Aorta (tissue), 5 donors: ENCODE results near the gene DGKE. TPM values are rescaled to one million over a fixed set of nuclear protein-coding genes. Genes with fewer than 3 reads are reported as not detected.

Experiments used
- ATAC-seq: fragments of 200-7000 bp; cut with Tn5 transposase; one replicate; pipeline ENCODE4 v1.9.1; 2022; ENCODE audit warnings: moderate library complexity; ENCODE audit not compliant: low FRiP score
- DNase-seq, 2 donors: peaks; one replicate each; pipeline ENCODE4 v3.0.0-alpha.2; 2020
- H3K27ac ChIP-seq, 2 donors: one replicate each; pipeline ENCODE4 v1.5.1; 2013; ENCODE audit warnings: low read length in 2 of 2, mild to moderate bottlenecking in 2 of 2, moderate library complexity in 2 of 2, control low read depth in 1 of 2, inconsistent platforms in 1 of 2, low read depth in 1 of 2
- H3K27me3 ChIP-seq, 2 donors: one replicate each; pipeline ENCODE4 v1.6.1; 2013; ENCODE audit warnings: control low read depth in 1 of 2, low read length in 1 of 2, mild to moderate bottlenecking in 1 of 2, moderate library complexity in 1 of 2; ENCODE audit not compliant: insufficient read depth in 2 of 2, control insufficient read depth in 1 of 2
- H3K36me3 ChIP-seq, 2 donors: one replicate each; pipeline ENCODE4 v1.6.1; 2013; ENCODE audit warnings: control low read depth in 1 of 2, low read length in 1 of 2, mild to moderate bottlenecking in 1 of 2; ENCODE audit not compliant: insufficient read depth in 2 of 2, control insufficient read depth in 1 of 2
- H3K4me1 ChIP-seq, 2 donors: one replicate each; pipeline ENCODE4 v1.6.1; 2013; ENCODE audit warnings: low read length in 2 of 2, control low read depth in 1 of 2, mild to moderate bottlenecking in 1 of 2, moderate library complexity in 1 of 2; ENCODE audit not compliant: insufficient read depth in 2 of 2, control insufficient read depth in 1 of 2
- H3K4me3 ChIP-seq, 2 donors: one replicate each; pipeline ENCODE4 v1.5.1; 2013; ENCODE audit warnings: low read length in 2 of 2, control low read depth in 1 of 2, mild to moderate bottlenecking in 1 of 2
- H3K9me3 ChIP-seq: one replicate; pipeline ENCODE4 v1.6.1; 2013; ENCODE audit warnings: mild to moderate bottlenecking, low read length; ENCODE audit not compliant: control insufficient read depth
- WGBS, 2 donors: extraction: QIAGEN DNeasy Blood & Tissue Kit; methylation state at CpG; one replicate each; pipeline ENCODE4 v1.1.7; 2013; 5-methylcytosine and 5-hydroxymethylcytosine counted together
- intact Hi-C, 2 donors: fragments of 100-400 bp; cut with DNase I; formaldehyde crosslinking; loops; one replicate each; pipeline versions ENCODE4 v1.14.2 to v1.15.0; 2022
- polyA plus RNA-seq, 2 donors: library from polyadenylated mRNA; stranded (reverse); fragments of 200-250 nt; gene quantifications; one replicate each; pipeline ENCODE4 v1.2.3, GENCODE V29; 2013
- total RNA-seq, 2 donors: library from RNA; stranded (reverse); fragmentation: NEBNext Ultra II Directional; extraction: Animal tissue kit (Norgen Biotek cat#: 25700); gene quantifications; one replicate each; pipeline ENCODE4 v1.2.1, GENCODE V29; 2021
- donor health status: healthy with polysubstance abuse.
- donor health status: Bipolar disorder and iron deficiency.
- donor health status: DM: no; HTN: no; CAD: no.
- donor health status: DM: no; HTN: no; CAD: no.
- donor health status: DM: yes; HTN: yes; CAD: no.

Gene DGKE
- total and polyA plus RNA-seq, 4 donors = 0.88 to 17.1 (median 6.7) TPM

- DNase-seq = no peak
- no peaks in the 10 kb centered on the region for H3K4me1 ChIP-seq
- no peaks in the 10 kb centered on the region for H3K27me3 ChIP-seq
- no peak overlapping the region for H3K27ac ChIP-seq
- no peaks in the 10 kb centered on the region for H3K36me3 ChIP-seq
- 80 to 91% methylated on average over 1 of the region's 1 CpG for WGBS, 2 donors
- no peaks in the 10 kb centered on the region for H3K9me3 ChIP-seq
- ATAC-seq = no peak
- intact Hi-C loops = no loop called here
- no peak overlapping the region for H3K4me3 ChIP-seq
Observed at GRCh38 chr17:56809820-56810179, 24.2 kb upstream of the DGKE start.

DNA sequence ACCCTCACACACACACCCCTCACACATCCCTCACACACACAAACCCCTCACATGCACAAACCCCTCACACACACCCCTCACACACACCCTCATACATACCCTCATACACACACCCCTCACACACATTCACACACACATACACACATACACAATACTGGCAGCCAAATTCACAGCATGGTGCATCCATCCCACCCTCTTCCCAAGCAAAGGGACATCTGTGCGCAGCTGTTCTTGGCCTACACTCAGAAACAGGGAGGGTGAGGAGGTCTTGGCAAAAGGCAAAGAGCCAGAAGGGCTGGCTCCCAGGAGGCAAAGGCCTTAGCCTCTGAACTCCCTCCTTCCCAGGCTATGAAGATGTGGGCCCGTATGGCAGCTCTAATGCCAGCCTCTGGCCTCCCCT is 23.6 kb upstream of the DGKE start:
- no peak for DNase-seq
- no peak overlapping the region for H3K4me3 ChIP-seq
- WGBS, 2 donors = 68 to 85% methylated on average over 2 of the region's 2 CpGs
- no peaks in the 10 kb centered on the region for H3K9me3 ChIP-seq
- H3K27me3 ChIP-seq = no peaks in the 10 kb centered on the region
- intact Hi-C loops = no loop called here
- no peaks in the 10 kb centered on the region for H3K4me1 ChIP-seq
- ATAC-seq = no peak
- H3K36me3 ChIP-seq = no peaks in the 10 kb centered on the region
- H3K27ac ChIP-seq = no peak overlapping the region

DNA sequence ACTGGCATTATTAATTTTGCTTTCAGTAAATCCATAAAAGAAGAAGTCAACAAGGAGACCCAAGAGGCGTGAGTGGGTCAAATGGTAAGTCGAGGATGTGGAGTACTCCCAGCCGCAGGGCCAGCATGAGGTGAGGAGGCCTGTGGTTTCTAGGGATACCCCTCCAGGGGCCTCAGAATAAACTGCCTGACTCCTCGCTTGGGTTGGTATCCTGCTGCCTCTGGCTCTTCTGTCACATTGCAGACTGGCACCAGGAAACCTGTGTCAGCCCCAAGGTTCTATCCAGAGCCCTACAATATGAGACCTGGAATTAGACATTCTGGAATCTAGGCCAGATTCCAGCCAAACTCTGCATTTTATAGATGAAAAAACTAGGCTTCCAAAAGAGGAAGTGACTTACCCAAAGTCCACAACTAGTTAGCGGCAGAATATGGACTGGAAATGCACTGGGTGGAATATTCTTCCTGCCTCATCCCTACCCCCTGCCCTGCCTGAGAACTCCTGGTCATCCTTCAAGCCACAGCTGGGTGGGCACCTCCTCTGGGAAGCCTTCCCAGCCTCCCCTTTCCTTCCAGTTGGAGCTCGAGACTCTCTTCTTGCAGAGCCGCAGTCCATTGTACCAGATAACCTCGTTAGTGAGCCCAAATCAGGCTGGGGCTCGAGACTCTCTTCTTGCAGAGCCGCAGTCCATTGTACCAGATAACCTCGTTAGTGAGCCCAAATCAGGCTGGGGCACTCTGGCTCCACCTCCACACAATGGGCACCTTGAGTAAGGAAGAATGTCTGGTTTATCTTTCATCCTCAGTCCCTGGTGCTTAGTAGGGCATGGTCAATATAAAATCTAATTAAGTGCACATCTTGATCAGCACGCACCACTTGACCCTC is 22.8 kb upstream of the DGKE start:
- Histone ChIP-seq H3K27ac (no peak overlapping the region), H3K4me3 (no peak overlapping the region), H3K27me3 (no peaks in the 10 kb centered on the region), H3K36me3 (peaks cover 0 to 2% of the 10 kb centered on the region in 2 donors), H3K4me1 (no peaks in the 10 kb centered on the region), H3K9me3 (no peaks in the 10 kb centered on the region)
- 92 to 94% methylated on average over 12 of the region's 12 CpGs for WGBS, 2 donors
- no peak for ATAC-seq
- intact Hi-C loops = no loop called here
- DNase-seq = no peak

GRCh38 chr17:56812901-56813388 is 21.0 kb upstream of the DGKE start:
- Histone ChIP-seq H3K27me3 (no peaks in the 10 kb centered on the region), H3K4me1 (no peaks in the 10 kb centered on the region), H3K36me3 (peaks cover 0 to 2% of the 10 kb centered on the region in 2 donors), H3K9me3 (no peaks in the 10 kb centered on the region), H3K4me3 (no peak overlapping the region), H3K27ac (no peak overlapping the region)
- intact Hi-C loops = no loop called here
- ATAC-seq (no peak), DNase-seq (no peak)
- WGBS, 2 donors = 58 to 65% methylated on average over 7 of the region's 7 CpGs

GRCh38 chr17:56815711-56816110 is 18.2 kb upstream of the DGKE start:
- ATAC-seq (no peak), DNase-seq (no peak)
- WGBS, 2 donors = 87 to 88% methylated on average over 6 of the region's 6 CpGs
- H3K4me1 ChIP-seq = no peaks in the 10 kb centered on the region
- H3K27ac ChIP-seq = no peak overlapping the region
- H3K36me3 ChIP-seq = peaks cover 0 to 2% of the 10 kb centered on the region in 2 donors
- no peaks in the 10 kb centered on the region for H3K9me3 ChIP-seq
- H3K27me3 ChIP-seq = no peaks in the 10 kb centered on the region
- no peak overlapping the region for H3K4me3 ChIP-seq
- intact Hi-C loops = no loop called here

- Histone ChIP-seq H3K4me3 (no peak overlapping the region), H3K9me3 (no peaks in the 10 kb centered on the region), H3K4me1 (no peaks in the 10 kb centered on the region), H3K27ac (no peak overlapping the region), H3K27me3 (no peaks in the 10 kb centered on the region), H3K36me3 (peaks cover 0 to 2% of the 10 kb centered on the region in 2 donors)
- no peak for ATAC-seq
- DNase-seq = no peak
- intact Hi-C loops = no loop called here
Observed at GRCh38 chr17:56817066-56817465, 16.9 kb upstream of the DGKE start.

GRCh38 chr17:56819030-56819429 is 14.9 kb upstream of the DGKE start:
- H3K36me3 ChIP-seq = peaks cover 0 to 2% of the 10 kb centered on the region in 2 donors
- no peak overlapping the region for H3K4me3 ChIP-seq
- intact Hi-C loops = loop anchor here in 1 of 2 donors (2.0 kb wide), 1 partner anchor 122 kb away; no protein-coding TSS in a partner anchor
- no peaks in the 10 kb centered on the region for H3K27me3 ChIP-seq
- no peaks in the 10 kb centered on the region for H3K9me3 ChIP-seq
- 73 to 80% methylated on average over 2 of the region's 2 CpGs for WGBS, 2 donors
- H3K4me1 ChIP-seq = no peaks in the 10 kb centered on the region
- ATAC-seq (no peak), DNase-seq (no peak)
- no peak overlapping the region for H3K27ac ChIP-seq

GRCh38 chr17:56819431-56820145 is 14.4 kb upstream of the DGKE start:
- Histone ChIP-seq H3K4me1 (no peaks in the 10 kb centered on the region), H3K9me3 (no peaks in the 10 kb centered on the region), H3K27me3 (no peaks in the 10 kb centered on the region), H3K27ac (no peak overlapping the region), H3K36me3 (peaks cover 0 to 2% of the 10 kb centered on the region in 2 donors), H3K4me3 (no peak overlapping the region)
- intact Hi-C loops = loop anchor here (2.0 to 5.0 kb wide), 2 partner anchors 121 to 123 kb away; no protein-coding TSS in a partner anchor
- peak; percentile 87 for ATAC-seq
- 20 to 22% methylated on average over 14 of the region's 14 CpGs for WGBS, 2 donors
- peak in 1 of 2 donors; percentile 55 for DNase-seq
